ENCODE data around the gene IQSEC1. TPM values are rescaled to one million over a fixed set of nuclear protein-coding genes. Genes with fewer than 3 reads are reported as not detected.

The IQSEC1 gene
- polyA plus RNA-seq, 2 of the 4 experiments (the other 2 are of a cell fraction) = 3.7 to 10.7 TPM

GRCh38 chr3:13071695-13072094, 1.5 kb downstream of the IQSEC1 start (continued):
- no peak for TF ChIP-seq CTCF (IDR thresholded peaks at IDR 0.05)
- no peak for TF ChIP-seq HDAC2 (IDR thresholded peaks at IDR 0.05)

GRCh38 chr3:13070391-13071070, 2.7 kb downstream of the IQSEC1 start:
- WGBS (ENCODE audit: missing lambda C conversion rate) = 81% methylated on average over 11 of the region's 11 CpGs
- no peak overlapping the region for H3K4me2 ChIP-seq
- no peaks in the 10 kb centered on the region for H3K4me1 ChIP-seq
- ATAC-seq (no peak), DNase-seq (ENCODE audit: low read depth in 1 of 2, low spot score in 1 of 2) (no peak), FAIRE-seq (no peak)
- ChIA-PET POLR2A (no interaction called here), CTCF (interaction anchor here (0.9 to 2.3 kb wide), 3 partner anchors 9 to 212 kb away, joined by 3 to 8 read pairs (median 3); no protein-coding TSS in a partner anchor)
- no peak for TF ChIP-seq CTCF (IDR thresholded peaks at IDR 0.05)
- no peak for TF ChIP-seq RCOR1 (IDR thresholded peaks at IDR 0.05; ENCODE audit: low read depth, low read length)
- no peak for TF ChIP-seq HOXA7 (CRISPR knock-in tag; IDR thresholded peaks at IDR 0.05)
- TF ChIP-seq EP300 (IDR thresholded peaks at IDR 0.05) = no peak
- TF ChIP-seq NPAS2 (CRISPR knock-in tag; IDR thresholded peaks at IDR 0.05; ENCODE audit: borderline replicate concordance) = no peak
- no peak for TF ChIP-seq USF2 (IDR thresholded peaks at IDR 0.05)
- no peak for TF ChIP-seq SMC3 (IDR thresholded peaks at IDR 0.05)
- no peak for TF ChIP-seq ELK1 (IDR thresholded peaks at IDR 0.05; ENCODE audit: low read depth, low read length)
- TF ChIP-seq FOSL2 (IDR thresholded peaks at IDR 0.05) = no peak
- no peak for TF ChIP-seq FOSL2 (CRISPR knock-in tag; IDR thresholded peaks at IDR 0.05)
- no peak for TF ChIP-seq NR3C1 (IDR thresholded peaks at IDR 0.05)
- TF ChIP-seq MAX (IDR thresholded peaks at IDR 0.05) = no peak
- TF ChIP-seq EHF (CRISPR knock-in tag; IDR thresholded peaks at IDR 0.05) = no peak
- no peak for TF ChIP-seq ZSCAN20 (CRISPR knock-in tag; IDR thresholded peaks at IDR 0.05)
- TF ChIP-seq ZNF302 (CRISPR knock-in tag; IDR thresholded peaks at IDR 0.05) = no peak
- no peaks in the 10 kb centered on the region for H3K9me3 ChIP-seq
- H3K4me3 ChIP-seq = no peak overlapping the region
- no peak overlapping the region for H3K27ac ChIP-seq

GRCh38 chr3:13069495-13069894, 3.7 kb downstream of the IQSEC1 start:
- CTCF ChIA-PET = interaction anchor here (0.6 kb wide), 1 partner anchor 121 kb away, joined by 3 read pairs; no protein-coding TSS in a partner anchor
- Histone ChIP-seq H3K4me3 (no peak overlapping the region), H3K4me1 (no peaks in the 10 kb centered on the region), H3K4me2 (no peak overlapping the region), H3K27ac (no peak overlapping the region), H3K9me3 (no peaks in the 10 kb centered on the region)
- no peak for DNase-seq (ENCODE audit: low read depth in 1 of 2, low spot score in 1 of 2)
- 74% methylated on average over 4 of the region's 4 CpGs for WGBS (ENCODE audit: missing lambda C conversion rate)
- FAIRE-seq = no peak
- no peak for TF ChIP-seq ZFP36 (IDR thresholded peaks at IDR 0.05; ENCODE audit: borderline replicate concordance, partially characterized antibody)
- no peak for TF ChIP-seq EHMT2 (IDR thresholded peaks at IDR 0.05; ENCODE audit: low read depth)
- no peak for TF ChIP-seq REST (IDR thresholded peaks at IDR 0.05)
- no peak for TF ChIP-seq ATOH8 (CRISPR knock-in tag; IDR thresholded peaks at IDR 0.05; ENCODE audit: low read depth)
- TF ChIP-seq CTCF (IDR thresholded peaks at IDR 0.05) = no peak
- ATAC-seq = no peak
- POLR2A ChIA-PET = interaction anchor here (0.6 kb wide), 1 partner anchor 14 kb away, joined by 3 read pairs; no protein-coding TSS in a partner anchor

All from A549 (cell line).